Mesenchymal stem cell (in vitro differentiated cells and primary cell): ENCODE data around the gene GMPS.

Experiments
- DNase-seq: peaks from one replicate; pipeline ENCODE4 v3.0.0-alpha.2; 2013
- H2AFZ ChIP-seq: one replicate; pipeline ENCODE4 v1.6.1; 2013; ENCODE audit warnings: low read depth, mild to moderate bottlenecking, control low read depth, inconsistent platforms, low read length, moderate library complexity
- H2AK5ac ChIP-seq: 2 replicates; pipeline ENCODE4 v1.6.1; 2013; ENCODE audit warnings: low read length, moderate library complexity, mild to moderate bottlenecking, inconsistent platforms; ENCODE audit not compliant: severe bottlenecking
- H2BK120ac ChIP-seq: one replicate; pipeline ENCODE4 v1.6.1; 2013; ENCODE audit warnings: low read depth, mild to moderate bottlenecking, inconsistent platforms, low read length, moderate library complexity
- H2BK12ac ChIP-seq, 2 experiments: one replicate each; pipeline ENCODE4 v1.6.1; 2013; ENCODE audit warnings: inconsistent platforms in 2 of 2, low read length in 2 of 2, mild to moderate bottlenecking in 2 of 2, moderate library complexity in 2 of 2, control low read depth in 1 of 2
- H2BK15ac ChIP-seq: one replicate; pipeline ENCODE4 v1.6.1; 2013; ENCODE audit warnings: mild to moderate bottlenecking, low read depth, inconsistent platforms; ENCODE audit not compliant: poor library complexity, severe bottlenecking
- H2BK5ac ChIP-seq: 2 replicates; pipeline ENCODE4 v1.6.1; 2013; ENCODE audit warnings: low read depth, mild to moderate bottlenecking, low read length, control low read depth, inconsistent platforms; ENCODE audit not compliant: poor library complexity, severe bottlenecking
- H3K14ac ChIP-seq, 2 experiments: one replicate each; pipeline ENCODE4 v1.6.1; 2013; ENCODE audit warnings: inconsistent platforms in 2 of 2, low read length in 2 of 2, control low read depth in 1 of 2, mild to moderate bottlenecking in 1 of 2, moderate library complexity in 1 of 2
- H3K18ac ChIP-seq, 2 experiments: one replicate each; pipeline ENCODE4 v1.6.1; 2013; ENCODE audit warnings: inconsistent platforms in 2 of 2, low read length in 2 of 2, control low read depth in 1 of 2, low read depth in 1 of 2, mild to moderate bottlenecking in 1 of 2
- H3K23ac ChIP-seq, 2 experiments: one replicate each; pipeline ENCODE4 v1.6.1; 2013; ENCODE audit warnings: inconsistent platforms in 2 of 2, low read length in 2 of 2, mild to moderate bottlenecking in 2 of 2, moderate library complexity in 2 of 2, control low read depth in 1 of 2
- H3K27ac ChIP-seq: 2 replicates; pipeline ENCODE4 v1.5.1; 2013; ENCODE audit warnings: mild to moderate bottlenecking, moderate library complexity, low read length, control low read depth, inconsistent platforms; ENCODE audit not compliant: poor library complexity, severe bottlenecking
- H3K27me3 ChIP-seq, 2 experiments: 2 replicates each; pipeline versions ENCODE4 v1.6.1 to v1.7.0; 2013; ENCODE audit warnings: low read length in 2 of 2, mild to moderate bottlenecking in 2 of 2, moderate library complexity in 2 of 2, control low read depth in 1 of 2, inconsistent platforms in 1 of 2; ENCODE audit not compliant: control insufficient read depth in 1 of 2, insufficient read depth in 1 of 2
- H3K36me3 ChIP-seq, 2 experiments: 2 replicates each; pipeline versions ENCODE4 v1.6.1 to v1.7.0; 2013; ENCODE audit warnings: low read length in 2 of 2, control low read depth in 1 of 2, inconsistent platforms in 1 of 2, low read depth in 1 of 2, mild to moderate bottlenecking in 1 of 2; ENCODE audit not compliant: insufficient read depth in 2 of 2, control insufficient read depth in 1 of 2
- H3K4ac ChIP-seq, 2 experiments: one replicate each; pipeline ENCODE4 v1.6.1; 2013; ENCODE audit warnings: inconsistent platforms in 2 of 2, low read length in 2 of 2, mild to moderate bottlenecking in 2 of 2, moderate library complexity in 2 of 2, control low read depth in 1 of 2, low read depth in 1 of 2
- H3K4me1 ChIP-seq: 2 replicates; pipeline ENCODE4 v1.6.1; 2013; ENCODE audit warnings: low read depth, low read length, control low read depth; ENCODE audit not compliant: control insufficient read depth, insufficient read depth
- H3K4me2 ChIP-seq: 2 replicates; pipeline ENCODE4 v1.6.1; 2013; ENCODE audit warnings: low read length, mild to moderate bottlenecking, inconsistent platforms; ENCODE audit not compliant: poor library complexity, severe bottlenecking
- H3K4me3 ChIP-seq, 2 experiments: 2 replicates each; pipeline versions ENCODE4 v1.5.1 to v1.7.0; 2013; ENCODE audit warnings: low read length in 2 of 2, mild to moderate bottlenecking in 2 of 2, control low read depth in 1 of 2, low read depth in 1 of 2; ENCODE audit not compliant: insufficient read depth in 1 of 2
- H3K79me1 ChIP-seq: replicated peaks from 2 replicates; pipeline ENCODE4 v1.6.1; 2013; ENCODE audit warnings: mild to moderate bottlenecking, control low read depth, low read length, inconsistent platforms; ENCODE audit not compliant: poor library complexity, severe bottlenecking
- H3K9ac ChIP-seq: 2 replicates; pipeline ENCODE4 v1.7.0; 2013; ENCODE audit warnings: mild to moderate bottlenecking, low read length, moderate library complexity
- H3K9me3 ChIP-seq: 2 replicates; pipeline ENCODE4 v1.7.0; 2013; ENCODE audit warnings: mild to moderate bottlenecking, low read length; ENCODE audit not compliant: control insufficient read depth
- H4K8ac ChIP-seq: one replicate; pipeline ENCODE4 v1.6.1; 2013; ENCODE audit warnings: inconsistent platforms, mild to moderate bottlenecking, low read length, moderate library complexity
- H4K91ac ChIP-seq: one replicate; pipeline ENCODE4 v1.6.1; 2013; ENCODE audit warnings: mild to moderate bottlenecking, low read length, inconsistent platforms
- WGBS: methylation state at CpG from one replicate; pipeline ENCODE4 v1.1.7; 2013; ENCODE audit warnings: mixed read lengths; 5-methylcytosine and 5-hydroxymethylcytosine counted together

Gene GMPS

DNA sequence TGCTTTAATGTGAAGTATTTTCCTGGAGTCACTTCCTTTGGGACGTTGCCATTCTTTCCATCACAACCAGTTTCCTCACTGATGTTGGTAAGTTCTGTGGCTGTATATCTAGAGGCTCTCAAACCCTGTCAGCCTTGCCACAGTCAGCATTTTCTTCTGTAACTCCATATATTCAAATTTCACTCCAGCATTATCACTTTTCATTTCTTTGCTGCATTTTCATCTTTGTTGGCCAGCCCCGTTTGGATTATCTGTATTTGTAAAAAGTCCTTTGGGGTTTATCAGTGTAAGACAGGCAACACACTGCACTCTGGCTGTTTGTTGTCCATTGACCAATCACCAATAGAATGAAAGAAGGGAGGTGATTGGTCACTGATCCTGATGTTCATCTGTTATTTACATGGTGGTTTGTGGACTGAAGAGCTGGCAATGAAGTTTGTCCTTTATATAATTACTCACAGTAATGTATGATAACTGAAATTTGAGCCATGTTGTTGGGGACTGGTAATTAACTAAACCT, 20.3 kb downstream of the GMPS start:
- H3K9me3 ChIP-seq: no peaks in the 10 kb centered on the region
- no peak overlapping the region for H3K4me2 ChIP-seq
- H3K27me3 ChIP-seq: no peaks in the 10 kb centered on the region
- H3K4me1 ChIP-seq: peaks cover 3% of the 10 kb centered on the region
- H3K36me3 ChIP-seq: peaks cover 7 to 25% of the 10 kb centered on the region in 2 experiments
- H2BK120ac ChIP-seq: no peak overlapping the region
- no peak overlapping the region for H3K23ac ChIP-seq
- H3K27ac ChIP-seq: no peak overlapping the region
- H3K79me1 ChIP-seq: peaks cover 10% of the 10 kb centered on the region
- no peak overlapping the region for H3K18ac ChIP-seq
- H3K9ac ChIP-seq: peak overlapping the region; percentile 59
- H4K91ac ChIP-seq: no peak overlapping the region
- H2AFZ ChIP-seq: no peak overlapping the region
- no peak overlapping the region for H2BK5ac ChIP-seq
- 100% methylated on average over 1 of the region's 2 CpGs for WGBS
- H3K4me3 ChIP-seq: no peak overlapping the region
- H2AK5ac ChIP-seq: no peak overlapping the region
- DNase-seq: peak; percentile 75
- H2BK12ac ChIP-seq: no peak overlapping the region
- H3K14ac ChIP-seq: no peak overlapping the region
- no peak overlapping the region for H4K8ac ChIP-seq
- H3K4ac ChIP-seq: no peak overlapping the region
- no peak overlapping the region for H2BK15ac ChIP-seq

GRCh38 chr3:155891321-155891720, 20.9 kb downstream of the GMPS start:
- Histone ChIP-seq H4K8ac (no peak overlapping the region), H2BK12ac (no peak overlapping the region), H3K9me3 (no peaks in the 10 kb centered on the region), H3K4me1 (peaks cover 3% of the 10 kb centered on the region), H3K4ac (no peak overlapping the region), H3K4me3 (no peak overlapping the region), H3K9ac (peak overlapping the region; percentile 59), H3K79me1 (peaks cover 11% of the 10 kb centered on the region), H2AFZ (no peak overlapping the region), H2AK5ac (no peak overlapping the region), H2BK120ac (no peak overlapping the region), H3K27me3 (no peaks in the 10 kb centered on the region), H3K36me3 (peaks cover 7 to 29% of the 10 kb centered on the region in 2 experiments), H2BK5ac (no peak overlapping the region), H3K4me2 (no peak overlapping the region), H3K27ac (no peak overlapping the region), H3K23ac (no peak overlapping the region), H3K18ac (no peak overlapping the region), H4K91ac (no peak overlapping the region), H3K14ac (no peak overlapping the region), H2BK15ac (no peak overlapping the region)
- WGBS: 100% methylated on average over 1 of the region's 5 CpGs
- DNase-seq: no peak

GRCh38 chr3:155895379-155895900, 25.0 kb downstream of the GMPS start:
- peaks cover 1% of the 10 kb centered on the region for H3K4me1 ChIP-seq
- no peak overlapping the region for H3K4me3 ChIP-seq
- no peak overlapping the region for H2BK120ac ChIP-seq
- no peak overlapping the region for H3K23ac ChIP-seq
- no peak overlapping the region for H3K4me2 ChIP-seq
- H2BK12ac ChIP-seq: no peak overlapping the region
- no peak overlapping the region for H3K9ac ChIP-seq
- H4K91ac ChIP-seq: no peak overlapping the region
- H2AFZ ChIP-seq: no peak overlapping the region
- peaks cover 12% of the 10 kb centered on the region for H3K79me1 ChIP-seq
- H3K27ac ChIP-seq: no peak overlapping the region
- no peak overlapping the region for H3K18ac ChIP-seq
- no peak overlapping the region for H2BK5ac ChIP-seq
- H3K4ac ChIP-seq: no peak overlapping the region
- no peak overlapping the region for H2AK5ac ChIP-seq
- no peaks in the 10 kb centered on the region for H3K27me3 ChIP-seq
- H2BK15ac ChIP-seq: no peak overlapping the region
- no peak for DNase-seq
- no peaks in the 10 kb centered on the region for H3K9me3 ChIP-seq
- H4K8ac ChIP-seq: no peak overlapping the region
- H3K36me3 ChIP-seq: peaks cover 10 to 62% of the 10 kb centered on the region in 2 experiments
- WGBS: 95% methylated on average over 7 of the region's 7 CpGs
- no peak overlapping the region for H3K14ac ChIP-seq

- Histone ChIP-seq H3K36me3 (peaks cover 9 to 87% of the 10 kb centered on the region in 2 experiments), H3K79me1 (peaks cover 17% of the 10 kb centered on the region), H3K4ac (no peak overlapping the region), H3K14ac (no peak overlapping the region), H3K4me3 (no peak overlapping the region), H3K4me2 (no peak overlapping the region), H2BK120ac (no peak overlapping the region), H3K27ac (no peak overlapping the region), H3K4me1 (peaks cover 1% of the 10 kb centered on the region), H2BK15ac (no peak overlapping the region), H3K18ac (no peak overlapping the region), H4K8ac (no peak overlapping the region), H3K9me3 (no peaks in the 10 kb centered on the region), H3K23ac (no peak overlapping the region), H4K91ac (no peak overlapping the region), H3K9ac (no peak overlapping the region), H3K27me3 (no peaks in the 10 kb centered on the region), H2AFZ (no peak overlapping the region), H2BK12ac (no peak overlapping the region), H2AK5ac (no peak overlapping the region), H2BK5ac (no peak overlapping the region)
- 100% methylated on average over 1 of the region's 1 CpG for WGBS
- no peak for DNase-seq
Observed at GRCh38 chr3:155906900-155907299, 36.5 kb downstream of the GMPS start.
